Right lobe of liver (tissue), 4 donors: ENCODE measurements around the gene TNKS1BP1.

ENCODE experiments used
- POLR2A ChIP-seq: fragments of 450-650 bp; IDR thresholded peaks from one replicate; pipeline ENCODE4 v1.6.1; 2017; ENCODE audit warnings: antibody characterized with exemption, mild to moderate bottlenecking
- TF ChIP-seq, protein P1 (sequence below), 4 donors: fragments of 200-600 bp in 3 of 4; fragments of 450-650 bp in 1 of 4; IDR thresholded peaks; one replicate each; pipeline versions ENCODE4 v1.5.1 to v1.8.0; 2016 to 2022; ENCODE audit warnings: antibody characterized with exemption in 4 of 4, mild to moderate bottlenecking in 2 of 4
- donor health status: DM: no; HTN: no; CAD: no.
- donor health status: DM: no; HTN: no; CAD: no.
- donor health status: DM: no; HTN: yes; CAD: no.

- TF ChIP-seq, protein P1, sequence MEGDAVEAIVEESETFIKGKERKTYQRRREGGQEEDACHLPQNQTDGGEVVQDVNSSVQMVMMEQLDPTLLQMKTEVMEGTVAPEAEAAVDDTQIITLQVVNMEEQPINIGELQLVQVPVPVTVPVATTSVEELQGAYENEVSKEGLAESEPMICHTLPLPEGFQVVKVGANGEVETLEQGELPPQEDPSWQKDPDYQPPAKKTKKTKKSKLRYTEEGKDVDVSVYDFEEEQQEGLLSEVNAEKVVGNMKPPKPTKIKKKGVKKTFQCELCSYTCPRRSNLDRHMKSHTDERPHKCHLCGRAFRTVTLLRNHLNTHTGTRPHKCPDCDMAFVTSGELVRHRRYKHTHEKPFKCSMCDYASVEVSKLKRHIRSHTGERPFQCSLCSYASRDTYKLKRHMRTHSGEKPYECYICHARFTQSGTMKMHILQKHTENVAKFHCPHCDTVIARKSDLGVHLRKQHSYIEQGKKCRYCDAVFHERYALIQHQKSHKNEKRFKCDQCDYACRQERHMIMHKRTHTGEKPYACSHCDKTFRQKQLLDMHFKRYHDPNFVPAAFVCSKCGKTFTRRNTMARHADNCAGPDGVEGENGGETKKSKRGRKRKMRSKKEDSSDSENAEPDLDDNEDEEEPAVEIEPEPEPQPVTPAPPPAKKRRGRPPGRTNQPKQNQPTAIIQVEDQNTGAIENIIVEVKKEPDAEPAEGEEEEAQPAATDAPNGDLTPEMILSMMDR (IDR thresholded peaks at IDR 0.05) = no peak
- no peak for TF ChIP-seq POLR2A
These were observed 70.1 kb downstream of the TNKS1BP1 start for GRCh38 chr11:57254631-57255030.
